ENCODE measurements around the gene CTNNA3.

DNA sequence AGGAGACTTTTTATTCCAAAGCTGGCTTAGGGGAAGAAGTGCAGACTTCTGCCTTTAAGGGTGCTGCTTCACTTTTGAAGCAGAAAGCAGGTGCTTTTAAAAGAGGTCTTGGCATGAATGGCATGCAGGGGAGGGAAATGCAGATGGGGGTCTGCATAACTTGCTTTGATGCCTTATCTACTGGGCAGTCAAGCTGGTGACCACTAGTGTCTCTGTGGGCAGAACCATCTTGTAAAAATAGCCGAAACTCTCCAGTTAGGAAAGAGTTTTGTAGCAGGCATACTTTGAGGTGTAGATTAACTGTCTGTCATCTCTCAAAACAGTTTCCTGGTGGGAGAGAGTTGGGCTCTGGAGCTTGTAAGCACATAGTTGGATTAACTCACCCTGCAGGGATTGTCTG, 9.9 kb upstream of the CTNNA3 start:
- TF ChIP-seq, protein P1, sequence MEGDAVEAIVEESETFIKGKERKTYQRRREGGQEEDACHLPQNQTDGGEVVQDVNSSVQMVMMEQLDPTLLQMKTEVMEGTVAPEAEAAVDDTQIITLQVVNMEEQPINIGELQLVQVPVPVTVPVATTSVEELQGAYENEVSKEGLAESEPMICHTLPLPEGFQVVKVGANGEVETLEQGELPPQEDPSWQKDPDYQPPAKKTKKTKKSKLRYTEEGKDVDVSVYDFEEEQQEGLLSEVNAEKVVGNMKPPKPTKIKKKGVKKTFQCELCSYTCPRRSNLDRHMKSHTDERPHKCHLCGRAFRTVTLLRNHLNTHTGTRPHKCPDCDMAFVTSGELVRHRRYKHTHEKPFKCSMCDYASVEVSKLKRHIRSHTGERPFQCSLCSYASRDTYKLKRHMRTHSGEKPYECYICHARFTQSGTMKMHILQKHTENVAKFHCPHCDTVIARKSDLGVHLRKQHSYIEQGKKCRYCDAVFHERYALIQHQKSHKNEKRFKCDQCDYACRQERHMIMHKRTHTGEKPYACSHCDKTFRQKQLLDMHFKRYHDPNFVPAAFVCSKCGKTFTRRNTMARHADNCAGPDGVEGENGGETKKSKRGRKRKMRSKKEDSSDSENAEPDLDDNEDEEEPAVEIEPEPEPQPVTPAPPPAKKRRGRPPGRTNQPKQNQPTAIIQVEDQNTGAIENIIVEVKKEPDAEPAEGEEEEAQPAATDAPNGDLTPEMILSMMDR (IDR thresholded peaks at IDR 0.05; ENCODE audit: insufficient read depth, low read length, poor library complexity, severe bottlenecking): no peak
- TF ChIP-seq EZH2phosphoT487 (conservative IDR thresholded peaks at IDR 0.05; ENCODE audit: low read length): no peak
